A549 (cell line): ENCODE results near the gene UBE2H. TPM values are rescaled to one million over a fixed set of nuclear protein-coding genes. Genes with fewer than 3 reads are reported as not detected.

Source experiments
- ATAC-seq, 2 experiments: fragments of 200-7000 bp in 1 of 2; fragments of >200 bp in 1 of 2; cut with Nextera tagmentation in 1 of 2; cut with Tn5 transposase in 1 of 2; 3 replicates each; pipeline versions ENCODE4 v1.8.0 to v1.9.1; 2018 to 2020; ENCODE audit warnings: mild to moderate bottlenecking in 1 of 2, moderate library complexity in 1 of 2
- CTCF ChIA-PET: fragments of 300-600 bp; sonication (Branson Sonifier 250); formaldehyde crosslinking; extraction: SDS; loops from one replicate; lab custom pipeline; 2021; ENCODE audit warnings: antibody characterized with exemption, inconsistent platforms; lab: Yijun Ruan, JAX
- POLR2A ChIA-PET: fragments of 350-600 bp; formaldehyde crosslinking; extraction: SDS; loops from one replicate; lab custom pipeline; 2021; ENCODE audit warnings: antibody characterized with exemption, inconsistent platforms; lab: Yijun Ruan, JAX
- DNase-seq, 2 experiments: peaks; one replicate each; pipeline versions ENCODE4 v3.0.0 to v3.0.0-alpha.2; 2011 to 2016; ENCODE audit warnings: low read depth in 1 of 2, low spot score in 1 of 2
- FAIRE-seq: peaks from 2 replicates; lab custom pipeline; 2011; peaks lifted over from hg19 to GRCh38; lab: Jason Lieb, UNC
- H3K27ac ChIP-seq, 2 experiments: fragments of >200 bp; sonication (Bioruptor Twin); formaldehyde crosslinking; 3 replicates each; pipeline ENCODE4 v1.5.1; 2016 to 2017
- H3K4me1 ChIP-seq: fragments of >200 bp; sonication (Bioruptor Twin); formaldehyde crosslinking; 3 replicates; pipeline ENCODE4 v1.6.1; 2016
- H3K4me2 ChIP-seq: fragments of >200 bp; sonication (Bioruptor Twin); formaldehyde crosslinking; 3 replicates; pipeline ENCODE4 v1.6.1; 2016
- H3K4me3 ChIP-seq: fragments of >200 bp; sonication (Bioruptor Twin); formaldehyde crosslinking; 3 replicates; pipeline ENCODE4 v1.5.1; 2016
- H3K9me3 ChIP-seq: fragments of >200 bp; sonication (Bioruptor Twin); formaldehyde crosslinking; 3 replicates; pipeline ENCODE4 v1.6.1; 2016
- EHF ChIP-seq: fragments of 250-450 bp; sonication (Bioruptor Pico); IDR thresholded peaks from 2 replicates; pipeline ENCODE4 v1.5.0; 2020; ENCODE audit warnings: mild to moderate bottlenecking
- EP300 ChIP-seq, 2 experiments: fragments of >200 bp; sonication (Bioruptor Twin); formaldehyde crosslinking; IDR thresholded peaks; 2 replicates in 1 of 2; 3 replicates in 1 of 2; pipeline ENCODE4 v1.6.1; 2016 to 2017
- HES2 ChIP-seq: fragments of >200 bp; sonication (Bioruptor Twin); formaldehyde crosslinking; IDR thresholded peaks from 2 replicates; pipeline ENCODE4 v1.6.1; 2016
- HEYL ChIP-seq: fragments of 250-450 bp; sonication (Bioruptor Pico); IDR thresholded peaks from 2 replicates; pipeline ENCODE4 v1.8.0; 2021; ENCODE audit warnings: mild to moderate bottlenecking, moderate library complexity
- HMGXB4 ChIP-seq: fragments of 250-450 bp; sonication (Bioruptor Pico); IDR thresholded peaks from 2 replicates; pipeline ENCODE4 v1.5.0; 2021; ENCODE audit warnings: mild to moderate bottlenecking, moderate library complexity, borderline replicate concordance
- HOXB13 ChIP-seq: fragments of 250-450 bp; sonication (Bioruptor Pico); IDR thresholded peaks from 2 replicates; pipeline ENCODE4 v1.5.0; 2020; ENCODE audit warnings: low read depth, mild to moderate bottlenecking, moderate library complexity
- HOXB5 ChIP-seq: fragments of 250-450 bp; sonication (Bioruptor Pico); IDR thresholded peaks from 2 replicates; pipeline ENCODE4 v1.5.0; 2020; ENCODE audit warnings: mild to moderate bottlenecking, moderate library complexity
- MAZ ChIP-seq: fragments of 150-350 bp; IDR thresholded peaks from 2 replicates; pipeline ENCODE4 v1.6.1; 2014; ENCODE audit warnings: antibody characterized with exemption, low read depth, low read length, borderline replicate concordance
- NPAS2 ChIP-seq: fragments of 250-450 bp; sonication (Bioruptor Pico); IDR thresholded peaks from 2 replicates; pipeline ENCODE4 v1.8.0; 2022; ENCODE audit warnings: mild to moderate bottlenecking, moderate library complexity, borderline replicate concordance
- PHF8 ChIP-seq: fragments of 200-600 bp; sonication (generic); IDR thresholded peaks from 2 replicates; pipeline ENCODE4 v1.6.1; 2016; ENCODE audit warnings: low read depth, mild to moderate bottlenecking, antibody characterized with exemption, moderate library complexity, borderline replicate concordance
- POLR2A ChIP-seq: IDR thresholded peaks from 2 replicates; pipeline ENCODE4 v1.6.1; 2012; ENCODE audit warnings: mild to moderate bottlenecking, low read length
- RARB ChIP-seq: fragments of 250-450 bp; sonication (Bioruptor Pico); IDR thresholded peaks from 2 replicates; pipeline ENCODE4 v1.8.0; 2021; ENCODE audit warnings: mild to moderate bottlenecking, moderate library complexity
- RCOR1 ChIP-seq: fragments of 150-350 bp; IDR thresholded peaks from 2 replicates; pipeline ENCODE4 v1.6.1; 2014; ENCODE audit warnings: antibody characterized with exemption, low read length, low read depth
- RFX5 ChIP-seq: fragments of 450-650 bp; IDR thresholded peaks from 2 replicates; pipeline ENCODE4 v1.7.1; 2014; ENCODE audit warnings: antibody characterized with exemption, mild to moderate bottlenecking, moderate library complexity
- SMC3 ChIP-seq: fragments of >200 bp; sonication (Bioruptor Twin); formaldehyde crosslinking; IDR thresholded peaks from 3 replicates; pipeline ENCODE4 v1.6.1; 2018; ENCODE audit warnings: inconsistent platforms
- SREBF2 ChIP-seq: fragments of 450-650 bp; IDR thresholded peaks from 2 replicates; pipeline ENCODE4 v1.6.1; 2014; ENCODE audit warnings: mild to moderate bottlenecking, moderate library complexity
- TFCP2L1 ChIP-seq: fragments of 250-450 bp; sonication (Bioruptor Pico); IDR thresholded peaks from 2 replicates; pipeline ENCODE4 v1.5.0; 2021; ENCODE audit warnings: mild to moderate bottlenecking
- TP53 ChIP-seq: fragments of 250-450 bp; sonication (Bioruptor Pico); IDR thresholded peaks from 2 replicates; pipeline ENCODE4 v1.5.0; 2021; ENCODE audit warnings: mild to moderate bottlenecking, moderate library complexity
- WGBS: methylation state at CpG from one replicate; pipeline ENCODE4 v1.1.6; 2017; ENCODE audit errors: missing lambda C conversion rate; 5-methylcytosine and 5-hydroxymethylcytosine counted together
- polyA plus RNA-seq, 4 experiments: library from polyadenylated mRNA; depleted of rRNA in 3 of 4; stranded (reverse); fragments of >200 nt; fragmentation: RNase III in 1 of 4; extraction: RNeasy Plus Mini Kit Qiagen cat#74134 plus additional on column Dnase treatment in 1 of 4; gene quantifications; 2 replicates in 3 of 4; 3 replicates in 1 of 4; pipeline ENCODE4 v1.2.3, GENCODE V29; 2011 to 2017
- TF ChIP-seq, protein P1 (sequence below): fragments of 150-350 bp; IDR thresholded peaks from 2 replicates; pipeline ENCODE4 v1.6.1; 2014; ENCODE audit warnings: low read depth, mild to moderate bottlenecking, low read length
- TF ChIP-seq, protein P2 (sequence below): fragments of >200 bp; sonication (Bioruptor Twin); formaldehyde crosslinking; IDR thresholded peaks from 3 replicates; pipeline ENCODE4 v1.5.1; 2016

Gene UBE2H
- polyA plus RNA-seq, 2 of the 4 experiments (the other 2 are of a cell fraction) = 73.5 to 99.2 TPM

GRCh38 chr7:129821476-129821875 is 131.3 kb downstream of the UBE2H start:
- ATAC-seq = no peak
- WGBS = 87% methylated on average over 2 of the region's 2 CpGs
- ChIA-PET POLR2A (interaction anchor here (0.6 kb wide), 2 partner anchors 163 to 188 kb away, joined by 3 read pairs; no protein-coding TSS in a partner anchor), CTCF (interaction anchor here (0.8 to 11.3 kb wide), 6 partner anchors 9 to 603 kb away, joined by 3 to 123 read pairs (median 10); no protein-coding TSS in a partner anchor)
- peaks cover 9% of the 10 kb centered on the region for H3K9me3 ChIP-seq
- DNase-seq = no peak
- FAIRE-seq = no peak
- TF ChIP-seq HMGXB4 (CRISPR knock-in tag) (no peak), HEYL (CRISPR knock-in tag) (no peak), SMC3 (no peak), NPAS2 (CRISPR knock-in tag) (no peak), HOXB5 (no peak), EP300 (IDR thresholded peaks at IDR 0.05) (no peak), RARB (CRISPR knock-in tag) (no peak)
- TF ChIP-seq, protein P1, sequence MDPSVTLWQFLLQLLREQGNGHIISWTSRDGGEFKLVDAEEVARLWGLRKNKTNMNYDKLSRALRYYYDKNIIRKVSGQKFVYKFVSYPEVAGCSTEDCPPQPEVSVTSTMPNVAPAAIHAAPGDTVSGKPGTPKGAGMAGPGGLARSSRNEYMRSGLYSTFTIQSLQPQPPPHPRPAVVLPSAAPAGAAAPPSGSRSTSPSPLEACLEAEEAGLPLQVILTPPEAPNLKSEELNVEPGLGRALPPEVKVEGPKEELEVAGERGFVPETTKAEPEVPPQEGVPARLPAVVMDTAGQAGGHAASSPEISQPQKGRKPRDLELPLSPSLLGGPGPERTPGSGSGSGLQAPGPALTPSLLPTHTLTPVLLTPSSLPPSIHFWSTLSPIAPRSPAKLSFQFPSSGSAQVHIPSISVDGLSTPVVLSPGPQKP = no peak
- no peak overlapping the region for H3K4me2 ChIP-seq
- peaks cover 11% of the 10 kb centered on the region for H3K4me1 ChIP-seq
- H3K27ac ChIP-seq = no peak overlapping the region
- no peak overlapping the region for H3K4me3 ChIP-seq

DNA sequence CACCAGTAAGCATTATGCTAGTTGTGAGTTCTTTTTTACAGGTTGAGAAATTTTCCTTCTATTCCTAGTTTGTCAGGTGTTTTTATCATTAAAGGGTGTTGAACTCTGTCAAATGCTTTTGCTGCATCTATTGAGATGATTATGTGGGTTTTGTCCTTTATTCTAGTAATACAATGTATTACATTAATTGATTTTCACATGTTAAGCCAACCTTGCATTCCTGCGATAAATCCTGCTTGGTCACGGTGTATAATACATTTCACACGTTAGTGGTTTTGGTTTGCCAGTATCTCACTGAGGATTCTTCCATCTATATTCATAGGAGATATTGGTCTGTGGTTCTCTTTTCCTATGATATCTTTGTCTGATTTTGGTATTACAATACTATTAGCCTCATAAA is 136.0 kb downstream of the UBE2H start:
- no peak overlapping the region for H3K27ac ChIP-seq
- H3K9me3 ChIP-seq = peaks cover 11% of the 10 kb centered on the region
- POLR2A ChIA-PET = no interaction called here
- no peak for ATAC-seq
- H3K4me1 ChIP-seq = no peaks in the 10 kb centered on the region
- WGBS = 93% methylated on average over 3 of the region's 3 CpGs
- no peak overlapping the region for H3K4me2 ChIP-seq
- TF ChIP-seq HES2 (no peak), POLR2A (no peak), RFX5 (no peak), MAZ (no peak), RCOR1 (no peak), TP53 (no peak), EHF (CRISPR knock-in tag) (no peak), HOXB13 (CRISPR knock-in tag) (no peak), PHF8 (no peak), SREBF2 (no peak), HOXB5 (no peak), TFCP2L1 (no peak)
- TF ChIP-seq, protein P2, sequence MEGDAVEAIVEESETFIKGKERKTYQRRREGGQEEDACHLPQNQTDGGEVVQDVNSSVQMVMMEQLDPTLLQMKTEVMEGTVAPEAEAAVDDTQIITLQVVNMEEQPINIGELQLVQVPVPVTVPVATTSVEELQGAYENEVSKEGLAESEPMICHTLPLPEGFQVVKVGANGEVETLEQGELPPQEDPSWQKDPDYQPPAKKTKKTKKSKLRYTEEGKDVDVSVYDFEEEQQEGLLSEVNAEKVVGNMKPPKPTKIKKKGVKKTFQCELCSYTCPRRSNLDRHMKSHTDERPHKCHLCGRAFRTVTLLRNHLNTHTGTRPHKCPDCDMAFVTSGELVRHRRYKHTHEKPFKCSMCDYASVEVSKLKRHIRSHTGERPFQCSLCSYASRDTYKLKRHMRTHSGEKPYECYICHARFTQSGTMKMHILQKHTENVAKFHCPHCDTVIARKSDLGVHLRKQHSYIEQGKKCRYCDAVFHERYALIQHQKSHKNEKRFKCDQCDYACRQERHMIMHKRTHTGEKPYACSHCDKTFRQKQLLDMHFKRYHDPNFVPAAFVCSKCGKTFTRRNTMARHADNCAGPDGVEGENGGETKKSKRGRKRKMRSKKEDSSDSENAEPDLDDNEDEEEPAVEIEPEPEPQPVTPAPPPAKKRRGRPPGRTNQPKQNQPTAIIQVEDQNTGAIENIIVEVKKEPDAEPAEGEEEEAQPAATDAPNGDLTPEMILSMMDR = no peak
- no peak overlapping the region for H3K4me3 ChIP-seq
- CTCF ChIA-PET = interaction anchor here (0.6 to 1.3 kb wide), 3 partner anchors 13 to 193 kb away, joined by 3 to 5 read pairs (median 3); no protein-coding TSS in a partner anchor
- no peak for DNase-seq
- no peak for FAIRE-seq
